HG03196 (cell line): ENCODE results near the gene GCGR.
"Not testable (repeated sequence)": the region's sequence is repeated elsewhere in the genome, so short reads cannot be mapped to it uniquely, and the experiment has no call there.

ENCODE experiments used
- ATAC-seq: cut with Tn5 transposase; IDR thresholded peaks from one replicate; pipeline ENCODE4 v1.9.1; 2021; ENCODE audit not compliant: unreplicated experiment

The GCGR gene

GRCh38 chr17:81831957-81832607 lies 28.1 kb downstream of the GCGR start:
- peak; percentile 4 for ATAC-seq

DNA sequence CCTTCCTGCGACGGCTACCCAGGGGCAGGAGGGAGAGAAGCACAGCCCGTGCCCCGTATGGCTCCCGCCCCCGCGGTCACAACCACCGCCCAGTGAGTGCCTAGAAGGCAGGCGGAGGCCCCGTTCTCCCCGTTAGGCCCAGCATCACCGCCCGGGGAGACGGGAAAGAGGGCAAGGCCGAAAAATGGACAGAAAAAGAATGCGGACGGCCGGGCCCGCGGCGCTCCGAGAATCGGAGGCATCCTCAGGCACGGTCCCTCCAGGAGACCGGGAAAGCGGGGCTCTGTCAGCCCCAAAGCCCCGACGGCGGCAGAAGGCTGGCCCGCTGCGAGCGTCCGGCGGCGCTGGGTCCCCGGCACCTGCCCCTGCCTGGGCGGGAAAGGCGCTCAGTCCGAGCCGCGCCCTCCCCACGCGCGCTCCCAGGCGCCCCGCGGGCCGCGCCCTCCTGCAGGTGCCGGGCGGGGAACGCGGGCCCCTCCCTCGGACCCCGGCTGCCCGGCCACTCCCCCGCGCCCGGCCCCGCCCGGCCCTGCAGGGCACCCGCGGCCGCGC lies 28.7 kb downstream of the GCGR start:
- peak; percentile 60 for ATAC-seq

DNA sequence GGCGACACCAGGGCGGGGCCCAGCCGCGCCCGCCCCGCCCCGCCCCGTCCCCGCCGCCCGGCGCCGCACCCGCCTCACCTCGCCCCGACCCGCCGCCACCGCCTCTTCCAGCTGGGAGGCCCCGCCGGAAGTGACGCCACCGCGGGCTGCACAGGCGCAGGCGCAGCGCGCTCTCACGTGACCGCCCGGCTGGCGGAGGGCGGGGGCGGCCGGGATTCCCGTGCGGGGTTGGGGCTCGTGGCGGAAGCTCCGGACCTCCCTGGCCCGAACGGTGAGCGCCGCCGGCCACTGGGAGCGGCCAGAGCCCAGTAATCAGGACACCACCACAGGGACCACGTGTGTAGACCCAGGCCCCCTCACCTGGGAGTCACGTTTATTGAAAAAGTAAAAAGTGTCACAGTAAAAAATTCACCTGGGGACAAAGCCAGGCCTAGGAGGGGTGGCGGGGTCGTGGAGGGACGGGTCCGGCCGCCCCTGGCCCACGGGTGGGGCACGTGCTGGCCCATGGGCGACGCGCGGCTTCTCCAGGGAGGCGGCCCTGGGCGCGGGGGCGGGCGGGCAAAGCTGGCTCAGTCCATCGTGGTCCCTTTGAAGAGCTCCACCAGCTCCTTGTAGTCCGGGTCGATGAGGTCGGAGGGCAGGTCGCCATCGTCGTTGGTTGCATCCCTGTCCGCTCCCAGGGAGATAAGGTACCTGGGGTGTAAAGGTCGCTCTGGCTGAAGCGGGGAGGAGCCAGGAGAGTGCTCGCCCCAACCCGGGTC lies 29.4 kb downstream of the GCGR start, which contains the start of gene MCRIP1:
TSS of gene MCRIP1 (minus strand) at position 132 of the 761 bp plus-strand sequence. CDS start 8,785 bp downstream, outside the sequence.
- peak; percentile 63 for ATAC-seq

DNA sequence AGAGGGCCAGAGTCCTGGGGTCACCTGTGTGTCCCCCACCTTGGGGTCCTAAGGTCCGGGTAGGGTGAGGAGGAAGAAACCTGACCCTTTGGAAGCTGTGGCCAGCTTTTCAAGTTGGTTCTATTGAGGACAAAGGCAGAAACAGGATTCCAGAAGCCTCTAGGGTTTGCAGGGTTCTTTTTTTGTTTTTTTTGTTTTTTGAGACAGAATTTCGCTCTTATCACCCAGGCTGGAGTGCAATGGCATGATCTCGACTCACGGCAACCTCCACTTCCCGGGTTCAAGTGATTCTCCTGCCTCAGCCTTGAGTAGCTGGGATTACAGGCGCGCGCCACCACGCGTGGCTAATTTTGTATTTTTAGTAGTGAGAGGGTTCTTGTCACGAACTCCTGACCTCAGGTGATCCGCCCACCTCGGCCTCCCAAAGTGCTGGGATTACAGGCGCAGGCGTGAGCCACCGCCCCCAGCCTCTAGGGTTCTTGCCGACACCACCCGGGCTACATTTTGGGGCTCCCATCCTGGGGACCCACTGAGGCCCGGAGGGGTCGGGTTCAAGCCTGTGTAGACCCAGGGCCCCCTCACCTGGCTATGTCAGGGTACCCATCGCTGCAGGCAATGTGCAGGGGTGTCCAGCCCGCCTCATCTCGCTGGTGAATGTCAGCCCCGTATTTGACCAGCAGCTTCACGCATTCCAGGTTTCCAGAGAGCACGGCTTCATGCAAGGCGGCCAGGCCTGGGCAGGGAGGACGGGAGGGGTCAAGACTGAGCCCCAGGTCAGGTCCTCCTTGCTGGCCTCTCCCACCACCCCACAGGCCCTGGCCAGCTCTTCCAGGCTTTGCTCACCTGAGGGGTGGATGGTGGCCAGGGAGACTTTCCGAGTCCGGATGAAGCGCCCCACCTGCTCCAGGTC lies 30.2 kb downstream of the GCGR start:
- no peak for ATAC-seq

GRCh38 chr17:81834831-81835267 lies 30.9 kb downstream of the GCGR start, which contains the start of gene PPP1R27:
Gene PPP1R27, minus strand, starts transcription at chr17:81835050. Its CDS starts 97 bp downstream, at chr17:81834953.
- ATAC-seq: no peak

DNA sequence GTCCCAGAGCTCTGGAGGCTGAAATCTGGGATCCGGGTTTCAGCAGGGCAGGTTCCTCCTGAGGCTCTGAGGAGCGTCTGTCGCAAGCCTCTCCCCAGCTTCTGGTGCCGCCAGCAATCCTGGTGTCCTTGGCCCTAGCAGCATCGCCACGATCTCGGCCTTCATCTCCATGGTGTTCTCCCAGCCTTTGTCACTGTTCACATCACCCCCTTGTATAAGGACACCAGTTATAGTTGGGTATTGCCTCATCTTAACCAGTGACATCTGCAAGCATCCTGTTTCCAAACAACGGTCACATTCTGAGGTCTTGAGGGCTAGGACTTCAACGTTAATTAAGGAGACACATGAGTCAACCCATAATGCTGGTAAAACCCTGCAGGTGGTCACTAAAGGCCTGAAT lies 33.7 kb downstream of the GCGR start:
- ATAC-seq: no peak

GRCh38 chr17:81838753-81839255 lies 34.9 kb downstream of the GCGR start:
- no peak for ATAC-seq

- no peak for ATAC-seq
Measured at GRCh38 chr17:81839301-81839700, 35.4 kb downstream of the GCGR start.

GRCh38 chr17:81840059-81840458 lies 36.1 kb downstream of the GCGR start:
- ATAC-seq: not testable (repeated sequence)

- ATAC-seq: no peak
Measured at GRCh38 chr17:81840826-81841778, 37.2 kb downstream of the GCGR start.

- no peak for ATAC-seq
Measured at GRCh38 chr17:81841866-81842265, 37.9 kb downstream of the GCGR start.

- no peak for ATAC-seq
Measured at GRCh38 chr17:81842378-81842724, 38.4 kb downstream of the GCGR start.

- no peak for ATAC-seq
Measured at GRCh38 chr17:81842725-81843504, 39.0 kb downstream of the GCGR start.

DNA sequence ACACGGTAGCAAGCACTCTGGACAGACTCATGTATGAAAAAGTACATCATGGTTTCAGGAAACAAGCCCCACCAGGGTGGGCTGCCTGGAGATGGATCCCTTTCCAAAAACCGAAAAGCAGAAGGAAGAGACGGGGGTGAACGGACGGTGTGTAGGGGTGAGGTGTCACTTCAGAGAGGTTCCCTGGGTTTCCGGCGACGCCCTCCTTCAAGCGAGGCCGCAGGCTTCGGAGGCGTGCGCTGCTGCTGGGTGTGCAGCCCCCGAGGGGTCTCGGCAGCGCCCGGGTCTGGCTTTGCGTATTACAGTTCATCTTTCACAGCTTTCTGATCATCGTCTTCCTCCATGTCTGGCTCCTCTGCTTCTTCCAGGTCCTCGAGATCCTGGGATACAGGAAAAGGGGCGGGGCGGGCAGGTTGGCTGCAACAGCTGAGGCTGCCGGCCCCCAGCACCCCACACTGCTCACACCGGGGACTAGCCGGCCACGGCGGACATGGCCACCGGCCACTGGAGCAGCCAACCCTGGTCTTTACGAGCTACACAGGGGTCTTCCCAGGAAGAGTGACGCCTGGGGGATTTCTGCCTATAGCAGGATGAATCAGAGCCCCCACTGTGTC lies 39.9 kb downstream of the GCGR start:
- no peak for ATAC-seq

DNA sequence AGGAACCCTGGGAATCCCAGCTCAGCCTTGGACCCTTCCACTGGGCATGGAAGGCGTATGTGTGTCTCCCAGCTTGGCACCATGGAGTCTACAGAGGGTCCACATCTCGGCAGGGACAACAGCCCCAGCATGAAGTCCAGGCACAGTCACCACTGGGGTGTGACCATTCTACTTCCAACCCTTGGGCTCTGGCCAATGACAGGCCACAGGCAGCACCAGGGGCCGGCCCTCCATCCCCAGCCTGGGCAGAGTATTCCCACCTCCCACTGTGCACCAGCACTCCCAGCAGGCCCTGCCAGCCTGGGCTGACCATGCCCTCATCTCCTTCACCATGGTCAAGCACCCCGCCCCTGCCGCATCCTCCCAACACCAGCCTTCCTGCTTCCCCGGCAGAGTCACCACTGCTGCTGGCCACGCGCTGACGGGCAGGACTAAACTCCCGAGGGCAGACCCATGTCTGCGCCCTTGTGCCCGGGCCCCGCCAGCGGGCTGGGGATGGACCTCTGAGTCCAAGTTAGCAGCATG lies 40.4 kb downstream of the GCGR start:
- ATAC-seq: no peak

DNA sequence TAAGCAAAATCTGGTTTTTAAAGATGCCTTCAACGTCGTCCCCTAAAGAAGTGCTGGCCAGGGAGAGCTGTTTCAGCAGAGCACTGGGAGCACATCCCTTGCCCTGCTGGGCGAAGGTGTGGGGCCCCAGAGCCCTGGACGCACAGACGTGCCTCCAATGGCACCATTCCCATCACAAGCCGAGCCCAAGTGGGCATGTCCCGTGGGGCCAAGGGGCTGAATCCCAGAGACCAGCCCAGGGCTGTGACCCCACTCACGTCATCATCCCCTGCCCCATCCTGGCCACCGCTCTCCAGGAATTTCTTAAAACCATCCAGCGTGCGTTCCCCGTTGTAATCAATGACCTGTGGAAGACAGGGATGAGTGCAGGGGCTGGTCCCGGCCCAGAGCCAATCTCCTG lies 40.9 kb downstream of the GCGR start:
- ATAC-seq: no peak

- no peak for ATAC-seq
Measured at GRCh38 chr17:81845361-81845760, 41.4 kb downstream of the GCGR start.
